Keratinocyte (primary cell): ENCODE data around the gene PLSCR1. TPM values are rescaled to one million over a fixed set of nuclear protein-coding genes. Genes with fewer than 3 reads are reported as not detected.

ENCODE experiments used
- DNase-seq: peaks from one replicate; pipeline ENCODE4 v3.0.0-alpha.2; 2011; ENCODE audit warnings: low read depth, missing footprints, low spot score
- FAIRE-seq: peaks from 2 replicates; lab custom pipeline; 2011; peaks lifted over from hg19 to GRCh38; lab: Jason Lieb, UNC
- H2AFZ ChIP-seq: 2 replicates; pipeline ENCODE4 v1.6.0; 2012; ENCODE audit warnings: low read length, control low read depth, inconsistent platforms; ENCODE audit not compliant: control insufficient read depth
- H3K27ac ChIP-seq: 2 replicates; pipeline ENCODE4 v1.5.1; 2011; ENCODE audit warnings: low read length; ENCODE audit not compliant: control insufficient read depth, insufficient read depth
- H3K27me3 ChIP-seq: 3 replicates; pipeline ENCODE4 v1.6.0; 2011; ENCODE audit warnings: low read length; ENCODE audit not compliant: control insufficient read depth, insufficient read depth; ENCODE audit errors: extremely low read depth
- H3K36me3 ChIP-seq, 2 experiments: 2 replicates in 1 of 2; 3 replicates in 1 of 2; pipeline ENCODE4 v1.5.1; 2011; ENCODE audit warnings: low read length in 2 of 2, mild to moderate bottlenecking in 1 of 2; ENCODE audit not compliant: control insufficient read depth in 2 of 2, insufficient read depth in 2 of 2; ENCODE audit errors: extremely low read depth in 1 of 2
- H3K4me1 ChIP-seq: 3 replicates; pipeline ENCODE4 v1.5.1; 2011; ENCODE audit warnings: low read length; ENCODE audit not compliant: control insufficient read depth, insufficient read depth; ENCODE audit errors: extremely low read depth
- H3K4me2 ChIP-seq: 3 replicates; pipeline ENCODE4 v1.6.0; 2011; ENCODE audit warnings: low read depth, low read length; ENCODE audit not compliant: control insufficient read depth, insufficient read depth; ENCODE audit errors: extremely low read depth
- H3K4me3 ChIP-seq, 3 experiments: fragments of 200-600 bp in 1 of 3; sonication (generic) in 1 of 3; 2 replicates in 2 of 3; 3 replicates in 1 of 3; pipeline ENCODE4 v1.5.1; 2011 to 2016; ENCODE audit warnings: low read length in 3 of 3, mild to moderate bottlenecking in 3 of 3, control low read depth in 2 of 3, inconsistent platforms in 1 of 3, low read depth in 1 of 3, mixed read lengths in 1 of 3, mixed run types in 1 of 3, moderate library complexity in 1 of 3; ENCODE audit not compliant: control insufficient read depth in 2 of 3, insufficient read depth in 2 of 3; ENCODE audit errors: extremely low read depth in 1 of 3
- H3K79me2 ChIP-seq: 2 replicates; pipeline ENCODE4 v1.6.0; 2012; ENCODE audit warnings: low read length; ENCODE audit not compliant: control insufficient read depth, insufficient read depth
- H3K9ac ChIP-seq: 3 replicates; pipeline ENCODE4 v1.6.0; 2011; ENCODE audit warnings: low read length; ENCODE audit not compliant: control insufficient read depth, insufficient read depth; ENCODE audit errors: extremely low read depth
- H3K9me1 ChIP-seq: 3 replicates; pipeline ENCODE4 v1.6.0; 2011; ENCODE audit warnings: low read length; ENCODE audit not compliant: control insufficient read depth, insufficient read depth; ENCODE audit errors: extremely low read depth
- H3K9me3 ChIP-seq: 2 replicates; pipeline ENCODE4 v1.5.1; 2012; ENCODE audit warnings: low read depth, low read length; ENCODE audit not compliant: control insufficient read depth
- H4K20me1 ChIP-seq: 3 replicates; pipeline ENCODE4 v1.6.0; 2011; ENCODE audit warnings: low read length; ENCODE audit not compliant: control insufficient read depth, insufficient read depth; ENCODE audit errors: extremely low read depth
- CTCF ChIP-seq, 3 experiments: IDR thresholded peaks in 1 of 3; conservative IDR thresholded peaks in 1 of 3; optimal IDR thresholded peaks in 1 of 3; 2 replicates in 2 of 3; 3 replicates in 1 of 3; pipeline versions ENCODE3 to v1.5.1; 2011; ENCODE audit warnings: low read length in 3 of 3, mild to moderate bottlenecking in 3 of 3, moderate library complexity in 2 of 3, control low read depth in 1 of 3, inconsistent platforms in 1 of 3; ENCODE audit not compliant: insufficient read depth in 2 of 3; ENCODE audit errors: extremely low read depth in 1 of 3
- EZH2 ChIP-seq: IDR thresholded peaks from one replicate; pipeline ENCODE4 v1.6.1; 2012; ENCODE audit warnings: inconsistent platforms, mild to moderate bottlenecking, low read length, moderate library complexity
- dilution Hi-C: fragments of 300-500 bp; cut with MboI; formaldehyde crosslinking; loops from one replicate; pipeline ENCODE4 v1.7.0; 2020; ENCODE audit warnings: low sequenced_read_pairs; ENCODE audit not compliant: extremely low pct_ligation_motif_present
- polyA plus RNA-seq, 5 experiments: library from polyadenylated mRNA; depleted of rRNA in 3 of 5; stranded (reverse) in 3 of 5; stranded (forward) in 1 of 5; unstranded in 1 of 5; fragments of >200 nt; gene quantifications; 1 replicate in 1 of 5; 2 replicates in 3 of 5; 3 replicates in 1 of 5; pipeline versions ENCODE4 v1.2.1 to v1.2.3, GENCODE V29; 2011 to 2012; ENCODE audit warnings: missing spikeins in 2 of 5, low read depth in 1 of 5, low replicate concordance in 1 of 5

PLSCR1 gene
- polyA plus RNA-seq, 1 donor (not counting 4 experiments of a cell fraction or from before 2014, with no cell fraction given): 77.6 TPM

GRCh38 chr3:146542978-146543377 lies 1.4 kb downstream of the PLSCR1 start:
- DNase-seq (no peak), FAIRE-seq (no peak)
- H3K27ac ChIP-seq: peak overlapping the region; percentile 95
- H3K9me3 ChIP-seq: no peaks in the 10 kb centered on the region
- H3K9me1 ChIP-seq: no peaks in the 10 kb centered on the region
- H3K9ac ChIP-seq: peak overlapping the region; percentile 96
- H3K79me2 ChIP-seq: peaks cover 75% of the 10 kb centered on the region
- TF ChIP-seq CTCF (optimal IDR thresholded peaks at IDR 0.05 in 1 of 3, IDR thresholded peaks at IDR 0.05 in 1 of 3, conservative IDR thresholded peaks at IDR 0.05 in 1 of 3; ENCODE audit: extremely low read depth in 1 of 3, insufficient read depth in 2 of 3, low read length in 3 of 3): no peak
- TF ChIP-seq EZH2: no peak
- H3K36me3 ChIP-seq: no peaks in the 10 kb centered on the region
- no peak overlapping the region for H2AFZ ChIP-seq
- no peaks in the 10 kb centered on the region for H3K27me3 ChIP-seq
- dilution Hi-C loops: no loop called here
- no peaks in the 10 kb centered on the region for H4K20me1 ChIP-seq
- H3K4me3 ChIP-seq: peak overlapping the region; percentile 82 to 95 (median 92)
- H3K4me1 ChIP-seq: peaks cover 27% of the 10 kb centered on the region
- H3K4me2 ChIP-seq: peak overlapping the region; percentile 96

GRCh38 chr3:146542179-146542578 lies 2.2 kb downstream of the PLSCR1 start:
- DNase-seq (no peak), FAIRE-seq (no peak)
- TF ChIP-seq CTCF (optimal IDR thresholded peaks at IDR 0.05 in 1 of 3, IDR thresholded peaks at IDR 0.05 in 1 of 3, conservative IDR thresholded peaks at IDR 0.05 in 1 of 3; ENCODE audit: extremely low read depth in 1 of 3, insufficient read depth in 2 of 3, low read length in 3 of 3) (no peak), EZH2 (no peak)
- no peaks in the 10 kb centered on the region for H3K36me3 ChIP-seq
- dilution Hi-C loops: no loop called here
- H3K4me1 ChIP-seq: peaks cover 27% of the 10 kb centered on the region
- no peak overlapping the region for H3K9ac ChIP-seq
- peak overlapping the region in 2 of 3 experiments; percentile 14 to 95 for H3K4me3 ChIP-seq
- H3K9me3 ChIP-seq: no peaks in the 10 kb centered on the region
- H2AFZ ChIP-seq: no peak overlapping the region
- H3K27ac ChIP-seq: peak overlapping the region; percentile 1
- H4K20me1 ChIP-seq: no peaks in the 10 kb centered on the region
- H3K27me3 ChIP-seq: no peaks in the 10 kb centered on the region
- H3K9me1 ChIP-seq: no peaks in the 10 kb centered on the region
- peaks cover 83% of the 10 kb centered on the region for H3K79me2 ChIP-seq
- H3K4me2 ChIP-seq: peak overlapping the region; percentile 96
